Measurements from ENCODE around the gene LRFN2.

Gene LRFN2

DNA sequence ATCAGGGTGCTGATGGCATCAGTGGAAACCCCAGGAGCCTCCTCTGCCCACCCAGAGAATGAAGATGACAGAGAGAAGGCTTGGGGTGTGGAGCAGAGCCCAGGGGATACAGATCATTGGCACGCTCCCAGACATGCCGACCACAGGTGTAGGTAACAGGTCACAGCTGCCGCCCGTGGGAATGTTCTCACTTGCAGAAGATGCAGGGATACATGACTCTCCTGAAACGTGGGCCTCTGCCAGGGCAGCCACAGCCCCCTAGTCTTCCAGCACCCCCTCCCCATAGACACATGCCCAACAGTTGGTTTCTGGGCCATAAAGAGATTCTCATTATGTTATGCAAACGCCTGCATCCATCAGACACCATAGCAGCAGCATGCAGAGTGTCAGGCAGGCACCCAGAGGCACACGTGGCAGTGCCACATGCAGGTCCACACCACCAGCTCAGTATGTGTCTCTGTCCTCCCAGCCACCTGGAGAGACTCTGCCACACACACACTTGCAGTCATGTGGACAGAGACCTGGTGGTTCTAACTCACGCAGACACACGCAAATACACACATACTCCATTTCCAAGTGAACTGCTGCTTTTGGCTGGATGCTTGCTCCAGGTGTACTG, 45.5 kb downstream of the LRFN2 start:
- no peak for DNase-seq

DNA sequence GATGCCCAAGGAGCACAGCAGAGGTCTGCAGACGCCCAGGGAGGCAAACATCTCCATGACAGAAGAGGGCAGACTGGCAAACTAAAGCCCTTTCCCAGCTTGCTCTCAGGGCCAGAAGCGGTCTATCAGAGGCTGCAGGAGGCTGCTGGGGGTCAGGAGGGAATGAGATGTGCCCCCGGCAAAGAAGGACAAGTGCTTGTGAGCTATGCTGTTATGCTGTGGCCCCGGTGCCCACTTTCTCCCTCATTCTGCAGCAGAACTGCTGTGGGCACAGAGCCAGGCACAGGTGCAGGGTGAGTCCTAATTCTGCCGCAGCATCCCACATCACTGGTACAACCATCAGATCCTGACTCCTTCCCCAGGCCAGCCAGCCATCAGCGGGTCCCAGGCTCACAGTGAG, 46.4 kb downstream of the LRFN2 start:
- DNase-seq: no peak

DNA sequence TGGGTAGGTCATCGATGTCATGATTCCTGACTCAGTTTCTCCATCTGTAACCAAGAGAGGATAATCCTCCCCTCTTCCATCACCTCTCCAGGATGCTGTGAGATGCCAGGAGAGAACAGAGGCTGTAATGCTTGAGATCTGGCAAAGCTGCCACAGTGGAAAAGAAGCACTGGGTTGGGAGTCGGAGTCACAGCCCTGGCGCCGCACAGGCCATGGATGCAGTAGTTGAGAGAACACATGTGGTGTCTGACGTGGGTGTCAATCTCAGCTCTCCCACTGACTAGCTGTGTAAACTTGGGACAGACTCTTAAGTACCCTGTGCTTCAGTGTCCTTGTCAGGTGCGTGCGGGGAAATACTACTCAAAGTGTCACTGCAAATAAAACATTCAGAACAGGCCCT, 47.3 kb downstream of the LRFN2 start:
- DNase-seq: no peak

DNA sequence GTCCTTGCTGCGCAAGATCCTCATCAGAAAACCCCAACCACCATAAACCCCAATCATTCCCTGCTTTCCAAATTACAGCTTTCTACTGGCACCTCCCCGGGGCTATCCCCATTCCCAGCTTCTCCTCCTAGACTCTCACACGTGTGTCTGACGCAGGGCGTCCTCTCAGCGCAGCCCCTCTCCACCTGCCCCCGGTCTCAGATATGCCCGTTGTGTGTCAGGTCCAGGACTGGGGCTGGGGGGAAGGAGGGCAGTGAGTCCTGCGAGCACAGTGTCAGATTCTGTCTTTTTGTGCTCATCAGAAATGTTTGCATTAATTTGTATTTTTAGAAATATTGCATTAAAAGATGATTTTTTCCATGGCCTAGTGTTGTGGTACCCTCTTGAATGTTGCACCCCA, 48.6 kb downstream of the LRFN2 start:
- DNase-seq: no peak

DNA sequence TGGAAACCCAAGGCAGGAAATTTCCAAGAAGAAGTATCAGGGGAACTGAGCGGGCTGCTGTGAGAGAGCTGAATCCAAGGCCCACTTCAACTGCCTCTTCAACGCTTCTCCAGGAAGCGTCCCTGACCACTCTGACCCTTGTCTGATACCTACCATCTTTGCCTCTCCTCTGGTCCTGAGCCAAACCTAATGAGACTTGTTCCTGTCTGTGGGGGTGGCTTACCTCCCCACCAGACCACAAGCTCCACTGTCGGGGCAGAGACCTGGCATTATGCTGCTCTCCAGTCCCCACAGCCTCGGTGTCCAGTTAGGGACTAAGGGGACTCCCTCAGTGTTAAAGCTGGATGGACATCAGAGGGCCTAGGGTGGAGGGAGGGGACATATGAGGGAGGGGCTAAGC, 49.7 kb downstream of the LRFN2 start:
- DNase-seq: no peak

DNA sequence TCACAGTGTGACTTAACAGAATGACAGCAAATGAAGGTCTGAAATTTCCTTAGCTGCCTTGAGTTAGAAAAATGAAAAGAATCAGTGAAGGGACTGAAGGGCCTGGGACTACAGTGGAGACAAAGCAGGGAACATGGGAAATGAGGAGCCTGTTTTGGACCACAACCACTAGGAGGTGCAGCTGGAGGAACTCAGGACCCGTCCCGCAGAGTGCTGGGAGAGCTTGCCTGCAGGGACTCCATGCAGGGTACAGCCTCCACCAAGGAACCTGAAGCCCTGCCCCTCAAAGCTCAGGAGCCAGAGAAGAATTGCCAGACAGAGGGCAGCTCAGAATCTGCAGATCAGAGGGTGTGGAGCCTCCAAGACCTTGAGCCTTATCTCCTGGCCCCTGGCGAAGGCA, 50.7 kb downstream of the LRFN2 start:
- peak; percentile 11 for DNase-seq

DNA sequence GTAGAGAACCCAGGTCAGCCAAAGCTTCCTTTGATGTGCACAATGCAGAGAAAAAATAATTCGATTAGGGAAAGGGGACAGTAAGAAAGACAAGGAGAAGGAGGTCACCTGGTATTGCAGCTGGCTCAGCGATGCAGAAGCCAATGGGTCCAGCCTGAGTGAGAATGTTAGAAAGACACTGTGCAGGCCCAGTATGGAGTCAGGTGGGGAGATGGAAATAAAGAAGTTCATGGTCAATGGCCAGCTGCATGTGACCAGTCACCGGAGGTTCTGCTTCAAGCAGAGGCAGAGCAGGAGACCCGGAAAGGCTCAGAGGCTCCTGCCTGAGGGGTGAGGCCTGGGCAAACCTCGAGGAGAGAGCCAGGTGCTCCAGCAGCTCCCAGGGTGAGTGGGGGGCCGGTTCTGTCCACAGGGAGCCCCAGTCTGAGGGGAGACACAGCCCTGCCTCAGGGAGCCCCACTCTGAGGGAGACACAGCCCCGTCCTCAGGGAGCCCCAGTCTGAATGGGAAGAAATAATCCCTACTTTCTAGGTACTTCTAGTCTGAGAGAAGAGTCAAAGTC, 51.3 kb downstream of the LRFN2 start:
- no peak for DNase-seq

DNA sequence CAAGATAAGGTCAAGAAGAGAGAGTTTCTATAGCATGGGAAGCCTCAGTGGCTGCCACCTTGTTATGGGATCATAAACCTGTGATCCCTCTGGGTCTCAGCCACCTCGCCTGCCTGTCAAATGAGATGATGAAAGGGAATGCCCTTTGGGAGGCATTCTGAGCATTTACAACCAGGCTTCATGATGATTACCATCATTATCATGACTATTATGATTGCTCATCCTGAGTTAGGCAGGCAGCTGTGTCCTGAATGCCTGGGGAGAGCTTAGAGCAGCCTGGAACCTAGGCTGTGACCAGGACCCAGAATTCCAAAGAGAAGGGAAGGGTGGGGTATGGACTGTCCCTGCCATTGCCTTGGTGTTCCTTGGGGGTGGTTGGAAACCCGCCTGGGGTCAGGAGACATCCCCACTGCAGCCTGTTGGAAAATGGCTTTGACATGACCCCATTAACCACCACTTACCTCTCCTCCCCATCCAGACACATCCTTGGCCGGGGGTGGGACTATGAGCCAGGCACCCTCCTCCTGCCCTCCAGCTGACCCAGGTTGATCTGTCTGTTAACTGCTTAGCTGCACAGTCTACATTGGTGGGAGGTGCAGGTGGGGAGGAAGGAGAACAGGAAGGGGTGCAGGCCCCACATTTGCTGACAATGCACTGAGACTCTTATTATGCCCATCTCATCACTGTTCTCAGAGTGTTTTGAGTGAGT, 51.9 kb downstream of the LRFN2 start:
- no peak for DNase-seq

DNA sequence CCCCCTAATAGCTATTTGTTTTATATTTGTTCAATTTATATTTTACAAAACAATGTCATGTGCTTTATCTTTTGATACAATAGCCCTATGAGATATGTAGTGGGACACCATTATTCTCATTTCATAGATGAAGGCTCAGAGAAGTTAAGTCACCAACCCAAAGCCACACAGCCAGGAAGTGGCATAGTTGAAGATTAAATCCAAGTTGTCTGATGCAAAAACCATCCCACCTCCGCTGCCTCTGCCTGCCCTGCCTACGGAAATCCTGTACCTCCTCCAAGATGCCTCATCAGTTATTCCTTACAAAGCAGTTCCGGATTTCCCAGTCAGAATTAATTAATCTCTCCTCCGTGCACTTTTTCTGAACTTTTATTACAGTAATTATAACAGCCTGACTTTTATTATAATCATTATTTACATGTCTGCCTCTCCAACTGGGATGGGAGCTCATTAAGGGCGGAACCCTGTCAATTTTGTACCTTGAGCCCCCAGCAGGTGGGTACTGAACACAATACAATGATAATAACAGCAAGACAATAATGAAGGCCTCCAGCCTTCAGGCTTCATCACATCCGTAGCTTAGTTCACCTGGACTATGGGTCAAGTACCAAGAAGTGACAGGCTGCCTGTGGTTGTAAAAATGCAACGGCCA, 54.7 kb downstream of the LRFN2 start:
- no peak for DNase-seq

DNA sequence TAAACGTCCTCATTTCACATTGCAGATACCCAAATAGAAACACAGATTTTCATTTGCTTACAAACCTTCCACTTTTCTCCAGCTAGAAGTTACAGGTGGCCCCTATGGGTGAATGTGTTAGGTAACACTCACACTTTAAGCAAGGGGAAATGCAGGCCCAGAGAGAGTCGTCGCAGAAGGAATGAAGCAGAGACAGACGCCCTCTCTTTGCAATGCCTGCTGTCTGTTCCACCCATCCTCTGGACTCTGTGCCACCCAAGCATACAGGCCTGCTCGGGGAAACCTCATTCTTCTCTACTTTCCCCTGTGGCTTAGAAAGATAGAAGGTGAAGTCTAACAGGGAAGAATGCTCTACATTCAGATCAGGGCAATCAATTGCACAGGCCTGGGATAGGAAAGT, 57.2 kb downstream of the LRFN2 start:
- no peak for DNase-seq

DNA sequence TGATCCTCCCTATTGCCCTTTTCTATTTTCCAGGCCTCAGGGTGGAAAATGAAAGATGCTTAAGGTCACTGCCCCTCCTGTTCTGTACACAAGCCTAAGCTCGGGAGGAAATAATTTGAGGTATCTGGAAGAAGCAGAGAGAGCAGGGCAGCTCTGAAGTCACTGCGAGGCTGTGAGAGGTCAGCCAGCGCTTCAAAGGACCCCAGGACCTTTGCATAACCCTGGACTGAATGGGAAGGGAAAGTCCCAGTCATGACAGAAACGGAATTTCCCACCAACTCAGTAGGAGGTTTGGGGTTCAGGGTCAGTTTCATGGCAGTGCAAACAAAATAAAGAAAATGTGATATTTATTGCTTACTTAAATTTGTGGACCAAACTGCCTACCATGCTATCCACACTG, 58.1 kb downstream of the LRFN2 start:
- no peak for DNase-seq

DNA sequence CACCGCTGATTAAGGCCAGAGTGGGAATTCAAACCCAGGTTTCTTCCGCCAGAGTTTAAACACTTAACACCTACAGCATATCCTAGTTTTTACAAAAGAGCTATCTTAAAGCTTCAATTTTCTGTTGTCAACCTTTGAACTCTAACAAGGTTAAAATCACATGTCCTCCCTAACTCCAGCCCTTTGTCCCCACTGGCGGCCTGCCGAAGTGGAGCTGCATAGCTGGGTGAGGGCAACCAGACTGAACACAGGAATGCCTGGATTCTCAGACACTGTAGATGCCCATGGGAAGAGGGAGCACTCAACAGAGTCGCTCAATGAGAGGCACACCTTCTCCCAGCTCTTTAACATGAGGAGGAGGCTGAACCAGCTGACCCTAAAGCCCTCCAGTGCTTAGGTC, 59.1 kb downstream of the LRFN2 start:
- no peak for DNase-seq

DNA sequence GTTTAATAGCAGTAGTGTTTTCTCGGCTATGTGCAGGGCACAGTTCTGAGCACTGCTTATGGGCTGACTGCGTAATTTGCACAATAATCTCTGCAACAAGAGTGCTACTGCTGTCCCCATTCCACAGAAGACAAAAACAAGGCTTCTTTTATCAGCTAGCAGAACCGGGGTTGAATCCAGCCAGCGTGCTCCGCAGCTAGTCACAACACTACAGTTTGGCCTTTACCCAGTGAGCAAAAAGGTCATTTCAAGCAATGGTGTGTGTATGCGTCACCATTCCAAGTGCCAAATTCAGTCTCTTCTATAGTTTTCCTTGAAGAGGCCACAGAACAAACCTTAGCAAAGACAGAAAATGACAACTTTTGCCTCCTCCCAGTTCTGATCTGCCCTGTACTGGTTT, 61.1 kb downstream of the LRFN2 start:
- no peak for DNase-seq

DNA sequence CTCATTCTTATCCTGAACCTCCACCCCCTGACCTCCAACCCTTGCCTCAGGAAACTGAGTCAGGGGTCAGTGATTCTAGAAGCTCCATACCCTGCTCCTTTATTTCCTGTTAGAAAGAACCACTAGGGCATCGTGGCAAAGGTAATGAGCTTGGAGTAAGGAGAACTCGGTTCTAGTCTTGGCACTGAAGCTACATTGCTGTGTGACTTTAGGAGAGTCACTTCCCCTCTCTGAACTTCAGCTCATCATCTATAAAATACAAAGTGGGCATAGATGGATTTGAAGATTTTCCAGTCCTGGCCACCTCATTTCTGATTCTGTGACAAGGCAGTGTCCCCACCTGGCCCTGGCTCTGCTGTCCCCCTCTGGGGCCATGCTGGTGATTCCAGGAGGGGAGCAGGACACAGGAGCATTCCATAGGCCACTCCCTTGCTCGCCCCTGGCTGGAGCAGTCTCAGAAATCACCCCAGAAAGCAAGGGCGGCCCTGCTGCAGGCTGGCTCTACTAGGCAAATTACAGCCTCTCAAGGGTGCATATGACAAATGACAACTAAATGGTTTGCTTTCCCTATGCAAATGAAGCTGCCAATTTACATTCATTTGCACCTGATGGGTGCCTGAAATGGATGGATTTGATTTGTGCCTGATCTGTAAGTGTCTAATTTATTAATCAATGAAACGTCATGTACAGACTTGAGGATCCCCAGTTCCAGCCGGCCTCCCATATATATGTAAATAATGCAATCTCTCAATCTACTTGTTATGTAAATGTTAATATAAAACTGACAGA, 62.2 kb downstream of the LRFN2 start:
- DNase-seq: no peak

DNA sequence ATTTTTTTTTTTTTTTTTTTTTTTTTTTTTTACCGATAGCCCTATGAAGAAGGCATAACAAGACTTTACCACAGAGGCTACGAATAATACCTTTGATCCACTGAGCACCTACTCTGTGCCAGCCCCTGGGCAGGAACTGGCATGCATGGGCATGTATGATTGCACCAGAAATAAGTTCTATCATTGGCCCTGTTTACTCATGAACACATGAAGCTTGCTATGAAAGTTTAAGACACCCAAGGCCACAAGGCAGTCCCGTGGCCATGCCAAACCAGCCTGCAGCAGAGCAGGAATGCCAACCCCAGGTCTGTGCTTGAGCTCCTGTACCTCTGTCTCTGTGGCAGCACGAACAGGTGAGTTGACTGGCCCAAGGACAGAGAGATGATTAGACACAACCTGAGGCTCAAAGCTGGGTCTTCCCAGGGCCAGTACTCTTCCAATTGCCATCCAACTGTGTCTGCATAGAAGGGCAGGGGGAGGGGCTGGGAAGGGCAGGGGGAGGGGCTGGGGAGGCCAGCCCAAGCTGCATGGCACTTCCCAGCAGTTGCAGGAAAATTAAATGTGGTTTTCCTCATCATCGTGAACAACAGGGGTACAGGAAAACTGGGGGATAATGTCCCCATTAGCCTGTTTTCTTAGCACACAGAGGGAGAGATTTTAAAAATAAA, 63.5 kb downstream of the LRFN2 start:
- DNase-seq: no peak

DNA sequence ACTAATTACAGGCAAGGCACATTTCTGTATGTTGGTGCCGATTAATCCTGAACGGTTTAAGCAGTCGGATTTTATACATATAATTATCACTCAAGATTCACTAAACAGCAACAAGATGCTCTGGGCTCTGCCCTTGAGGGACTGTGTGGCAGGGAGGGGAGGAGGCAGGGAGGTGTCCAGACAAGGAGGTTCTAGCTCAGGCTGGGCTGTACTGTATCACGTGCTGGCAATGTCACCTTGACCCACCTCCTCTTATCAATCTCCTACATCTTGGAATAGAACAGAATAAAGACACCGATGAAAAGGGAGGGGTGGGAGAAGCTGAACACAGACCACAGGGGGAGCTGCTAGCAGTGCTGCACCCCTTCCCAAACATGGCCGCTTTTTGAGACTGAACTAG, 65.7 kb downstream of the LRFN2 start:
- peak; percentile 6 for DNase-seq

DNA sequence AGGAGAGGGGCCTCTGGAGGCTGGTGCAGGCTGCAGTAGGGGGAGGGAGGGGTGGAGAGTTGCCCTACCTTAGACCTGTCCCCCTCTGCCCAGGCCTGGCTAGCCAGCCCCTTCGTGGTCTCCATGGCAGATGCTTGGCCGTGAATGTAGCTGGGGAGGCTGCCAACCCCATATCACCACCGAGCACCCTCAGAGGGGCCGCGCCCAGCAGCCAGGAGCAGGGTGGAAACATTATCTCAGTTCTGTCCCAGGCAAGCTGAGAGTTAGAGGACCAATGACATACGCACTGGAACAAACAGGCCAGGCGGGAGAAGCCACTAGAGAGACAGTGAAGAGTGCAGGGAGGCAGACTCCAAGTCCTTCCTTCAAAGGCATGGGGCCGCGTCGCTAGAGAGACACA, 66.5 kb downstream of the LRFN2 start:
- peak; percentile 86 for DNase-seq

DNA sequence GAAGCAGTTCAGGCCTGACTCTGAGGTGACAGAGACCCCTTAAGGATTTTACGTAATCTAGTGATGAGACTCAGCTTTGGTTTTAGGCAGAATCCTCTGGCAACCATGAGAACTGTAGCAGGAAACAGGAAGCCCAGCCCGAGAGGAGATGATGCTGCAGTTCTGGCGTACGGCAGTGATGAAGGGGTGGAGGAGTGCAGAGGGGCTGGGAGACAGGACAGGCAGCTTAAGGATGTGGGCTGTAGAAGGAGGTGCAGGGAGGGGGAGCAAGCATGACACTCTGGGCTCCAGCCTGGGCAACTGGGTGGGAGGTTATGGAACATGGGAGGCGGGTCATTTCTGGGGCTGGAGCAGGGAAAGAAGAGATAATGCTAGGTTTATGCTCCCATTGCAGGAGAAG, 67.1 kb downstream of the LRFN2 start:
- no peak for DNase-seq

DNA sequence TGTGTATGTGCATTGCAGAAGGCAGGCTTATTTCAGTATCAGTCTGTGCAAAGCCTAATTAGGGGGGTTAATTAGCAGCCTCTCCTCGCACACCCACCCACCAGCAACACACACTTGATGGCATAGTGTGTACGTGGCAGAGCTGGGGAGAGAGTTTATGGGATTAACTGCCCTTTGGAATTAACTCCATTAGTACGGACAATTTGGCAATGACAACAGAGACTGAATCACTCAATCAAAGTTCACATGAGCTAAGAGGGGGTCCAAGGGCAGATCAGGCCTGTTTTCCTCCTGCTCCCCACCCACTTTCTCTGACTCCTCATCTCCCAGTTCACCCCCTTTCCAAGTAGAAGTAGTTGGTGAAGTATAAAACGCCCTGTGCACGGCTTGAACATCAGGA, 69.5 kb downstream of the LRFN2 start:
- no peak for DNase-seq

DNA sequence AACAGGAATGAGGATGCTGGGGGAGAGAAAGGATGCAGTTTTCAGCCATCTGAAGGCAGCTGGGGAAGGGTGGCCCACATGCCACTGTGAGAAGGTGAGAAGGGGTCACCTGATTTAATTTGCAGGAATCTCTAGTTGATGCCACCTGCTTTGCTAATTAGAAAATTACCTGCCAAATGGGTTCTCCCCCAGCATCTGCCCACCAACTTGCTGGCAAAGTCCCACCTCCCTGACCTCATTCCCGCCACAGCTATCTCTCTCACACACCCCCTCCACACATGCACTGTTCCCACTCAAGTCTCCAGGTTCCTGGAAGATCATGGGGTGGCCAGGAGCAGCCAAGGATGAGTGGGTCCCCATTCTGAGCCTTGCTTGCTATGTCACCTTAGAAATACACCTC, 70.7 kb downstream of the LRFN2 start:
- no peak for DNase-seq

DNA sequence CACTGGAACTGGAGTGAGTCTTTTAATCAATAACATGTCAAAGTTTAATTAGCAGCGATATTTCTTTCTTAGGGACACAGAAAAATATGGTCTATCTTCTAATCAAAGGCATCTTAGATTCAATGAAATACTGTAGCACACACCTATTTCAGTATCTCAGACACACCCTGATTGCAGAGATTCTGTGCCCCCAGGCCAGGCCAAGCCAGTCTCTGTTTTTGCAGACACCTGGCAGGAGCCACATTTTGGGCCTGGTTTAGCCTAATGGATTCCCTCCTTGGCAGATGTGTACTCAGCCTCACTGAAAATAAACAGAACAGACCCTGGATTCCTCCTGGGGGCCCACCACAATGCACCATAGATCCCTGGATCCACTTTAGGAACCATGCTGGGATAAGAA, 74.8 kb downstream of the LRFN2 start:
- DNase-seq: no peak

DNA sequence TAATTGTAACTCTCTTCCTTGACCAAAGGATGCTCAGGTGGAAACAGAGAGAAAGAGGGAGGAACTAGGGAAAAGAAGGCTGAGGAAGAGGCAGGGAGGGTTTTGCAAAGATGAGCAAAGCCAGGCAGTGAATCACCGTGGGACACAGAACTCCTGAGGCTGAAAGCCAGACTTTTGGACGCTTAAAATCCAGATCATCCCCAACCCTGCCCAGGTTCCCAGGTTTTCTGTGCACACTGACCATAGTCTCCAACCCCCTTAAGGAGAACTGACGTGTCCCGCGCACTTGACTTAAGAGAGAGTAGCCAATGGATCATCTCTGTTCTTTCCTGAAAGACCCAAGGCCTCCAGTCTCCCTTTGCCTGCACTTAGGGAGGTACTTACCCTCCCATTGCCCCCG, 75.3 kb downstream of the LRFN2 start:
- no peak for DNase-seq

DNA sequence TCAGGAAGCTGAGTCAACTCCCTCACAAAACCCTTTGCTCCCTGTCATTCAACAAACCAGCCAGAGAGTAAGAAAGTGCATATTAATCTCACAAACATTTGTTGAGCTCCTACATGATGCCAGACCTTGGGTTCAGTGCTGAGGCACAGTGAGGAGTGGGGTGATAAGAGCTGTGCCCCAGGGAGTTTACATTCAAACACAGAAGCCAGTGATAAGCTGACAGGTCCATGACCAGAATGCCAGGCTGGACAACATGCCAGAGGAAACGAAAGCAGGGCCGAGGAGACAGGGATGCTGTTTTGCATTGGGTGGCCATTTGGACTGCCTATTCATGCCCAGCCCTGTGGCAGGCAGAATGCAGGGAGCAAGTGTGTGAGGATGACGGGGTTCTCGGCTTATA, 76.7 kb downstream of the LRFN2 start:
- DNase-seq: peak; percentile 5
